Natural killer cell (primary cell): ENCODE measurements around the gene GAPT. TPM values are rescaled to one million over a fixed set of nuclear protein-coding genes. Genes with fewer than 3 reads are reported as not detected.

Experiments used
- ATAC-seq, 3 donors: fragments of 150-1000 bp in 2 of 3; fragments of 200-7000 bp in 1 of 3; cut with Tn5 transposase; 1 replicate in 1 of 3; 2 replicates in 2 of 3; pipeline ENCODE4 v1.10.0; 2021; ENCODE audit warnings: mild to moderate bottlenecking in 2 of 3, moderate library complexity in 2 of 3
- DNase-seq, 2 donors: peaks; one replicate each; pipeline versions ENCODE4 v3.0.0 to v3.0.0-alpha.2; 2013 to 2021; ENCODE audit warnings: mixed read lengths in 1 of 2
- H3K27ac ChIP-seq: one replicate; pipeline ENCODE4 v1.5.1; 2013; ENCODE audit warnings: mild to moderate bottlenecking, low read length
- H3K27me3 ChIP-seq: one replicate; pipeline ENCODE4 v1.6.1; 2013; ENCODE audit warnings: low read length; ENCODE audit not compliant: control insufficient read depth, insufficient read depth
- H3K36me3 ChIP-seq: one replicate; pipeline ENCODE4 v1.6.1; 2013; ENCODE audit warnings: low read length; ENCODE audit not compliant: control insufficient read depth, insufficient read depth
- H3K4me1 ChIP-seq: one replicate; pipeline ENCODE4 v1.6.1; 2013; ENCODE audit warnings: low read length; ENCODE audit not compliant: control insufficient read depth, insufficient read depth
- H3K4me3 ChIP-seq: one replicate; pipeline ENCODE4 v1.5.1; 2013; ENCODE audit warnings: low read length
- H3K9me3 ChIP-seq: one replicate; pipeline ENCODE4 v1.6.1; 2013; ENCODE audit warnings: low read length; ENCODE audit not compliant: control insufficient read depth, insufficient read depth
- H3K27ac Mint-ChIP-seq, 2 donors: one replicate each; pipeline ENCODE4 v1.8.0; 2022; ENCODE audit warnings: mild to moderate bottlenecking in 2 of 2, mixed read lengths in 2 of 2, moderate library complexity in 1 of 2
- H3K27me3 Mint-ChIP-seq, 2 donors: one replicate each; pipeline ENCODE4 v1.8.0; 2022; ENCODE audit warnings: low read depth in 2 of 2, mixed read lengths in 2 of 2
- H3K36me3 Mint-ChIP-seq: one replicate; pipeline ENCODE4 v1.8.0; 2022; ENCODE audit warnings: mixed read lengths
- H3K4me1 Mint-ChIP-seq, 2 donors: one replicate each; pipeline ENCODE4 v1.8.0; 2022; ENCODE audit warnings: mixed read lengths in 2 of 2
- H3K4me3 Mint-ChIP-seq: one replicate; pipeline ENCODE4 v1.8.0; 2022; ENCODE audit warnings: mild to moderate bottlenecking, moderate library complexity, mixed read lengths
- H3K9me3 Mint-ChIP-seq, 2 donors: one replicate each; pipeline ENCODE4 v1.8.0; 2022; ENCODE audit warnings: mixed read lengths in 2 of 2
- CTCF ChIP-seq: fragments of 200-600 bp; IDR thresholded peaks from one replicate; pipeline ENCODE4 v1.8.0; 2022; ENCODE audit warnings: antibody characterized with exemption
- WGBS: methylation state at CpG from one replicate; pipeline ENCODE4 v1.1.7; 2013; ENCODE audit warnings: missing lambda C conversion rate; ENCODE audit not compliant: insufficient coverage; 5-methylcytosine and 5-hydroxymethylcytosine counted together
- intact Hi-C: fragments of 100-400 bp; cut with micrococcal nuclease; formaldehyde crosslinking; loops from one replicate; pipeline ENCODE4 v1.14.2; 2022
- total RNA-seq, 4 donors: library from RNA; stranded (reverse); fragments of 120-200 nt in 1 of 4; gene quantifications; one replicate each; pipeline versions ENCODE4 v1.2.3 to v1.2.4, GENCODE V29; 2013 to 2022

Gene GAPT
- total RNA-seq, 3 donors from 2014 or later (not counting 1 experiment from before 2014, with no cell fraction given): 1.7 to 6.1 (median 1.8) TPM

DNA sequence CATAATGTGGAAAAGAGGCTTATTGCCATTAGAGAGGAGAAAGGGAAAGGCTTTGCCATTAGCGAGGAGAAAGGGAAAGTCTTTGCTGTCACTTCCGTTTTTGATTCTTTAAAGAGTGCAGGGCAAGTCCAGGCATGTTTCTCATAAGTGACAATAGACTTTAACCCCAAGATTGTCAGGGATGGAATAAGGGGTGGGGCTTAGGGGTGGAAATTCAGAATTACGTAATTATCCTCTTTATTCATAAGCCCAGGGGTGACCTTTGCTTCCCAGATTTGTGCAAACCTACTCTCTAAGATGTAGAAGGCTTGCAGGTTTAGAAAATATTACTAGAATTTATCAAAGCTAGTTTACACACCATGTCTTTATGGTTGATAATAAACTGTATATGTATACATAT lies 29.1 kb upstream of the GAPT start:
- WGBS: 90% methylated on average over 2 of the region's 3 CpGs
- no peak overlapping the region for H3K27ac ChIP-seq
- H3K27me3 ChIP-seq: peaks cover 13% of the 10 kb centered on the region
- Mint-ChIP-seq H3K27me3 (peaks cover 6 to 20% of the 10 kb centered on the region in 2 donors), H3K9me3 (no peaks in the 10 kb centered on the region), H3K4me1 (peaks cover 15 to 16% of the 10 kb centered on the region in 2 donors), H3K36me3 (no peaks in the 10 kb centered on the region), H3K4me3 (no peak overlapping the region), H3K27ac (no peak overlapping the region)
- H3K4me1 ChIP-seq: peaks cover 18% of the 10 kb centered on the region
- no peak overlapping the region for H3K4me3 ChIP-seq
- ATAC-seq (no peak), DNase-seq (no peak)
- TF ChIP-seq CTCF: no peak
- no peaks in the 10 kb centered on the region for H3K36me3 ChIP-seq
- intact Hi-C loops: loop anchor here (1.0 to 5.0 kb wide), 4 partner anchors 575 to 1555 kb away; partner anchors contain the start of gene SETD9
- no peaks in the 10 kb centered on the region for H3K9me3 ChIP-seq

- no peaks in the 10 kb centered on the region for H3K9me3 Mint-ChIP-seq
- H3K27ac Mint-ChIP-seq: no peak overlapping the region
- no peaks in the 10 kb centered on the region for H3K36me3 ChIP-seq
- H3K27ac ChIP-seq: no peak overlapping the region
- no peaks in the 10 kb centered on the region for H3K36me3 Mint-ChIP-seq
- peak; percentile 61 for TF ChIP-seq CTCF
- H3K27me3 Mint-ChIP-seq: peaks cover 4 to 15% of the 10 kb centered on the region in 2 donors
- no peak for ATAC-seq
- H3K4me1 Mint-ChIP-seq: peaks cover 15 to 16% of the 10 kb centered on the region in 2 donors
- intact Hi-C loops: loop anchor here (1.0 to 5.0 kb wide), 4 partner anchors 575 to 1555 kb away; partner anchors contain the start of gene SETD9
- H3K4me3 ChIP-seq: no peak overlapping the region
- H3K9me3 ChIP-seq: no peaks in the 10 kb centered on the region
- peak overlapping the region; percentile 17 for H3K4me3 Mint-ChIP-seq
- H3K27me3 ChIP-seq: peaks cover 11% of the 10 kb centered on the region
- WGBS: 3% methylated on average over 2 of the region's 4 CpGs
- H3K4me1 ChIP-seq: peaks cover 18% of the 10 kb centered on the region
- DNase-seq: peak in 1 of 2 donors; percentile 81
Measured at GRCh38 chr5:58462623-58463230, 28.5 kb upstream of the GAPT start.

DNA sequence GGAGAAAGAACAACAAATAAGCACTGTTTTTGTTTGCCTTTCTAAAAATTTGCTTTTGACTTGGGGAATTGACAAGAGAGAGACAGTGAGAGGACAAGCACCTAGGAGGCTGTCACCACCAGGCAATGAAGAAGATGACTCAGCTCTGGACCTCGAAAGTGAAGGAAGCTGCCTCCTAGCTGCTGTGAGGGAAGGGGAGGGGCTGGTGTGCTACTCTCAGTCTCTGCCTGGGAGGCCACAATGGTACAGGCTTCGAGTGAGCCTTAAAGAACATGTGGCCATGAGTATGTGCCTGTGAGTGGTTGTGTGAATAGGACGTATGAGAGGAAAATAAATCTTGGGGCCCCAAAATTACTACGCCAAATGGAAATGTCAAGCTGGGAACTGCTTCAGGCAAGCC lies 24.3 kb upstream of the GAPT start:
- DNase-seq (peak in 1 of 2 donors; percentile 16), ATAC-seq (peak in 2 of 3 donors; percentile 67 to 71)
- WGBS: 48% methylated on average over 4 of the region's 4 CpGs
- Histone ChIP-seq H3K4me1 (no peaks in the 10 kb centered on the region), H3K9me3 (no peaks in the 10 kb centered on the region), H3K27ac (no peak overlapping the region), H3K36me3 (no peaks in the 10 kb centered on the region), H3K4me3 (no peak overlapping the region), H3K27me3 (no peaks in the 10 kb centered on the region)
- no peak for TF ChIP-seq CTCF
- H3K27me3 Mint-ChIP-seq: peaks cover 0 to 2% of the 10 kb centered on the region in 2 donors
- H3K9me3 Mint-ChIP-seq: no peaks in the 10 kb centered on the region
- no peaks in the 10 kb centered on the region for H3K36me3 Mint-ChIP-seq
- intact Hi-C loops: no loop called here
- no peak overlapping the region for H3K4me3 Mint-ChIP-seq
- H3K27ac Mint-ChIP-seq: no peak overlapping the region
- no peaks in the 10 kb centered on the region for H3K4me1 Mint-ChIP-seq

DNA sequence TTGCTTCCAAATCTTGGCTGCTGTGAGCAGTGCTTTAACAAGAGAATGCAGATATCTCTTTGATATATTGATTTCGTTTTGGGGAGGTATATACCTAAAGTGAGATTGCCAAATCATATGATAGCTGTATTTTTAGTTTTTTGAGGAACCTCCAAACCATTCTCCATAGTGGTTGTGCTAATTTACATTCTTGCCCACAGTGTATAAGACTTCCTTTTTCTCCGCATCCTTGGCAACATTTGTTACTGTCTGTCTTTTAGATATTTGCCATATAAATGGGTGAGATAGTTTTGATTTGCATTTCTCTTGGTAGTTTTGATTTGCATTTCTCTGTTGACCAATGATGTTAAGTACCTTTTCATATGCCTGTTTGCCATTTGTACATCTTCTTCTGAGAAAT lies 21.3 kb upstream of the GAPT start:
- H3K4me3 ChIP-seq: no peak overlapping the region
- intact Hi-C loops: no loop called here

More for the DNA sequence above, 21.3 kb upstream of the GAPT start:
- H3K36me3 ChIP-seq: no peaks in the 10 kb centered on the region
- H3K9me3 ChIP-seq: no peaks in the 10 kb centered on the region
- WGBS: 0% methylated on average over 1 of the region's 2 CpGs
- no peak for DNase-seq
- H3K4me1 ChIP-seq: no peaks in the 10 kb centered on the region
- no peak overlapping the region for H3K4me3 Mint-ChIP-seq
- TF ChIP-seq CTCF: no peak
- H3K36me3 Mint-ChIP-seq: no peaks in the 10 kb centered on the region
- no peak overlapping the region for H3K27ac Mint-ChIP-seq
- H3K9me3 Mint-ChIP-seq: no peaks in the 10 kb centered on the region
- H3K27me3 ChIP-seq: no peaks in the 10 kb centered on the region
- no peaks in the 10 kb centered on the region for H3K4me1 Mint-ChIP-seq
- peaks cover 0 to 4% of the 10 kb centered on the region in 2 donors for H3K27me3 Mint-ChIP-seq
- no peak for ATAC-seq
- no peak overlapping the region for H3K27ac ChIP-seq
